HFF-Myc (cell line): ENCODE measurements around the gene WWOX.

Experiments used
- DNase-seq: peaks from one replicate; pipeline ENCODE4 v3.0.0-alpha.2; 2011; ENCODE audit warnings: low read depth; ENCODE audit errors: extremely low read depth
- H3K4me3 ChIP-seq: replicated peaks from 2 replicates; pipeline ENCODE4 v1.5.1; 2011; ENCODE audit warnings: low read depth, mild to moderate bottlenecking, control low read depth, low read length
- TF ChIP-seq, protein P1 (sequence below): IDR thresholded peaks from 2 replicates; pipeline ENCODE4 v1.5.1; 2012; ENCODE audit warnings: mild to moderate bottlenecking, low read depth, low read length, control low read depth; ENCODE audit errors: missing control alignments

Gene WWOX

DNA sequence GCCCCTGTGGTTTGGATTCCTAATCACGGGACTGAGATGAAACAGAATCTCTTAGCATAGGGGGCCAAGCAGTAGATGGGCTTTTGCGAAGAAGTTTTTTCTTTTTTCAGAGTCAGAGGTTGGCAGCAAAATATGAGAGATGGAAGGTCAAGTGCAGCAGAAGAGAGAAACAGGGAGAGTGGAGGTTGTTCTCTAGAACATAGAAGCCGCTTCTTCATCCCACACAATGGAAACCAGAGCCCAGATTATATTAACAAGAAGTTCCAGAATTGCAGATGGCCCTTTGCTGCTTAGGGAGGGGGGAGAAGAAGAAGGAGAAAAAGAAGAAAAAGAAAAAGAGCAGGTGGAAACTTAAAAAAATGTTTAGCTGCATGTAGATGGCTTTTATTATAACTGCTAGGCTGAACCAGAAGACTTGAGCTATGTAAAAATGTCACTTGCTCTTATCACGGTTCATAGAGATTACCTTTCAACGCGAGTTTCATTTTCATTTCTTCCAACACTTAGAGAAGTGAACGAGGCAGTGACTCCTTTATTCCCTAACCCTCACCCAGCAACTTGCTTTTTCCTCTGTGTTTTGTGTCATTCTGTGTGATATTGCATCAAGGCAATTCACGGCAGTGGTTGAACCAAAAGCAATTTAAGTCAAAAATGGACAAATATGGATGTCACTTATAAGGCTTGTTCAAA, 737.5 kb downstream of the WWOX start:
- TF ChIP-seq, protein P1, sequence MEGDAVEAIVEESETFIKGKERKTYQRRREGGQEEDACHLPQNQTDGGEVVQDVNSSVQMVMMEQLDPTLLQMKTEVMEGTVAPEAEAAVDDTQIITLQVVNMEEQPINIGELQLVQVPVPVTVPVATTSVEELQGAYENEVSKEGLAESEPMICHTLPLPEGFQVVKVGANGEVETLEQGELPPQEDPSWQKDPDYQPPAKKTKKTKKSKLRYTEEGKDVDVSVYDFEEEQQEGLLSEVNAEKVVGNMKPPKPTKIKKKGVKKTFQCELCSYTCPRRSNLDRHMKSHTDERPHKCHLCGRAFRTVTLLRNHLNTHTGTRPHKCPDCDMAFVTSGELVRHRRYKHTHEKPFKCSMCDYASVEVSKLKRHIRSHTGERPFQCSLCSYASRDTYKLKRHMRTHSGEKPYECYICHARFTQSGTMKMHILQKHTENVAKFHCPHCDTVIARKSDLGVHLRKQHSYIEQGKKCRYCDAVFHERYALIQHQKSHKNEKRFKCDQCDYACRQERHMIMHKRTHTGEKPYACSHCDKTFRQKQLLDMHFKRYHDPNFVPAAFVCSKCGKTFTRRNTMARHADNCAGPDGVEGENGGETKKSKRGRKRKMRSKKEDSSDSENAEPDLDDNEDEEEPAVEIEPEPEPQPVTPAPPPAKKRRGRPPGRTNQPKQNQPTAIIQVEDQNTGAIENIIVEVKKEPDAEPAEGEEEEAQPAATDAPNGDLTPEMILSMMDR = no peak
- no peak for DNase-seq
- no peak overlapping the region for H3K4me3 ChIP-seq

DNA sequence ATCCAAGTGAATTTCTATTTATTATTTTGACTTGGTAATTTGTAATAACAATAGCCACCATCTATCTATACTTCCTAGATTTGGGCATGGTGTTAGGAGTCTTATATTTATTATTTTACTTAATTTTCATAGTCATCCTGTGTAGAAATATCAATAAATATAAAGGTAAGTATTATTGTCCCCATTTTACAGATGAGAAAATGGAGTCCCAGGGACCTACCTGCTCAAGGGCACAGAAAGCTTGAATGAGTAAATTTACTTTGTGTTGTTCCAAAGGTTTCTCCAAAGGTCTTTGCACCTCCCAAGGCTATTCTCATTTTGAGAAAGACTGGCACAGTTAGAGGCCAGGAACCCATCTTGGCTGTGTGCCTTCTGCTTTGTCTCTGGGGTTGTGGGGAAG, 738.3 kb downstream of the WWOX start:
- no peak overlapping the region for H3K4me3 ChIP-seq
- TF ChIP-seq, protein P1 = no peak
- DNase-seq = no peak

DNA sequence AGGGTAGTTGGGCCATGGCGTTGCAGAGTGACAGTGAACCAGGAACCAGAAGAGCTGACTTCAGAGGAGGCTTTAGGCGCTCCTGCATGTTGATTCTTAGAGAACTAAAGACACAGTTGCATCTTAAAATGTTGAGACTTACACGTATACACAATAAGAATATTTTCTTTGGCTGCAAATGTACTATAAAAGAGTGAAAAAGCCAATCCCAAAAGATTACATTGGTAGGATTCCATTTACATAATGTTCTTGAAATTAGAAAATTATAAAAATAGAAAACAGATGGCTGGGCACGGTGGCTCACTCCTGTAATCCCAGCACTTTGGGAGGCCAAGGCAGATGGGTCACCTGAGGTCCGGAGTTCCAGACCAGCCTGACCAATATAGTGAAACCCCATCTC, 738.8 kb downstream of the WWOX start:
- no peak for DNase-seq
- H3K4me3 ChIP-seq = no peak overlapping the region

DNA sequence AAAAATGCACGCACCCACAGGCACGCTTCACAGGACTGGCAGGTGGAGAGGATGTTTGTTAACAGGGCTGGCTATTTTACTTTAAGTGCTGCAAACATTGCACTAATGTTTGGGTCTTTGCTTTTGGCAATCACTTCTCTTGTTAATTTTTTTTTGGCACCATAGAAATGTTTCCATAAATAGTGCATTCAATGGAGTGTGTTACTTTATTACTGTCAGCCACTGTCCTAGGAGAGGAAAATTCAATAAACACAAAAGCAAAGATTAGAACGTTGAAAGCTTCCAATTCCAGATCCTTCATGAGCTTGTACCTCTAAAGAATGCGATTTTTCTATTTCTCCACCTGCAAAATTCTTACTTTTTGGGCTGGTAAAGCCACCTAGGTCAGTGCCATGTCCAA, 743.5 kb downstream of the WWOX start:
- DNase-seq = no peak
- TF ChIP-seq, protein P1 = no peak

More for the DNA sequence above, 738.8 kb downstream of the WWOX start:
- TF ChIP-seq, protein P1 = no peak

DNA sequence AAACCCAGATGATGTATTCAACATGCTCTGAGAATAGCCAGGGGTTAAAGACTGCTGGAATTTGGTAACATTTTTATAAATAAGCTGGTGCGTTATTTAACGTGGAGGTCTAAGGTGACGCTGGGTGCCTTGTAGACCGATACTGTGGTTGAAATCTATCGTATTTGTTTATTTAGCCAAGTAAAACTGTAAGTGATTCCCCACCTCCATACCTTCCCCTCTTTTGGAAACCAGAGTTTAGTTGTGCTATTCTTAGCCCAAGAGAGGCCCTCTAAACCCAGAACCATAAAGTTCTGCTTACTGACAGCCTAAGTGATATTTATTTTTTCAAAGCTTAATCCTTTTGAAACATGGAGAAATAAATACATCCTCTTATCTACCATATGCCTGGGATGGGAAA, 744.5 kb downstream of the WWOX start:
- no peak for DNase-seq
- TF ChIP-seq, protein P1 = no peak
- H3K4me3 ChIP-seq = no peak overlapping the region

More for the DNA sequence above, 743.5 kb downstream of the WWOX start:
- H3K4me3 ChIP-seq = no peak overlapping the region

DNA sequence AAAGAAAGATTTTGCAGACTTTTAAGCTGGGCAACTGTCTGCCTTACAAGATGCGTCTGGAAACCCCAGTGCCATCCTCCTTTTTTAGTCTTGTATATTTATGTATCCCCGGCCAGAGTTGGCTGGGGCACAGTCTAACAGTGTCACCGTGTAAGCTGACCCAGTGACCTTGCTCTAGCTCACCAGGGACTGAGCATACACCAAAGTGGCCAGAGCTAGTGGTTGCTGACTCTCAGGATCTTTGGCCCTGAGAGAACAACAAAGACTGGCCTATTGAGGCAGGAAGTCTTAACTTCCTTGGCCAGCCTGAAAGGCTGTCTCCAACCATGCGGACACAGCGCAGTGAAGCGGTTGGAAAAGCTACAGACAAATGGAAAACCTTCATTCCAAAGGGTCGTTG, 745.2 kb downstream of the WWOX start:
- H3K4me3 ChIP-seq = no peak overlapping the region
- DNase-seq = no peak
- TF ChIP-seq, protein P1 = no peak

DNA sequence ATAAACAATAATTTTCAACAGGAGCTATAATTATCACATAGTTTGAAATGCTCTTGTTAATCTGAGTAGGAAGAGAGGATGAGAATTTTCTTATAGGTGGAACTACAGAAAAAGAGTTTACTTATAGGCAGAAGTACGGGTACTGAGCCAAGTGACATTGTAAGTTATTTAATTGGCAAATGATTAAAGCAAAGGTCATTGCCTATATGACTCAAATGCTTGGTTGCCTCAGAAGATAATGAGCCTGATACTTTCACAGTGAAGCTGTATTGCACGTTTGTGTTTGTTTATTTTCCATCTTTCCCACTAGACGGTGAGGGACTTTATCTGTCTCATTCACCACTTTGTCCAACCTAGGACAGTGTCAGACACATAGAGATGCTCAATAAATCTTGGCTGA, 751.8 kb downstream of the WWOX start:
- H3K4me3 ChIP-seq = no peak overlapping the region
- TF ChIP-seq, protein P1 = no peak
- DNase-seq = no peak
